ENCODE measurements around the gene KLK7. TPM values are rescaled to one million over a fixed set of nuclear protein-coding genes. Genes with fewer than 3 reads are reported as not detected.
"Not testable (repeated sequence)": the region's sequence is repeated elsewhere in the genome, so short reads cannot be mapped to it uniquely, and the experiment has no call there.

The KLK7 gene
- total RNA-seq, 1 donor from 2014 or later = not detected

DNA sequence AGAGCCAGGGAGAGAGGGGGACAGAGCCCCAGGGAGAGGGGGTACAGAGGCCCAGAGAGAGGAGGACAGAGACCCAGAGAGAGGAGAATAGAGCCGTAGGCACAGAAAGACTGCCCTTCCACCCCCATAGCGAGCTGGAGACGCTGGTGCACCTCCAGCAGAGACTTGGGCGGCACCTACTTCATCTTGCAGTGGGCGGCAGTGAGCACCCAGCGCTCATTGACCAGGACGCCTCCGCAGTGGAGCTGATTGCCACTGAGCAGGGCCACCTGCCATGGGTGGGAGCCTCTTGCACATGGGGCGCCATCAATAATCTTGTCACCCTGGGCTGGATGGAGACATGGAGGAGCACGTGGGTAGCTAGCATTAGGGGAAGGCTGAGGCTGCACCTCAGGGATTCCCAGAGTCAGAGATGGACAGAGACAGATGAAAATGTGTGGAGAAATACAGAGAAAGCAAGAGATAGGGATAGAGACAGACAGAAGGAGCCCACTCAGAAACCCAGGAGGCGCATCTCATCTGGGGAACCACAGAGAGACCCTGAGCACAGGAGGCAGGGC lies 2.0 kb downstream of the KLK7 start:
- Histone ChIP-seq H3K9ac (ENCODE audit: low read depth in 1 of 3, low read length in 3 of 3) (no peak overlapping the region), H3K27ac (ENCODE audit: low read depth, low read length) (no peak overlapping the region), H3K27me3 (ENCODE audit: control insufficient read depth in 3 of 3, insufficient read depth in 3 of 3, low read length in 3 of 3) (peaks cover 5 to 22% (median 6%) of the 10 kb centered on the region in 3 donors), H3K9me3 (ENCODE audit: control insufficient read depth in 3 of 3, low read length in 3 of 3) (peaks cover 0 to 3% (median 0%) of the 10 kb centered on the region in 3 donors), H3K4me3 (ENCODE audit: low read length in 3 of 3) (no peak overlapping the region), H3K36me3 (ENCODE audit: control insufficient read depth in 3 of 3, insufficient read depth in 3 of 3, low read length in 3 of 3) (no peaks in the 10 kb centered on the region), H3K4me1 (ENCODE audit: control insufficient read depth in 3 of 3, insufficient read depth in 3 of 3, low read length in 3 of 3) (no peaks in the 10 kb centered on the region)

DNA sequence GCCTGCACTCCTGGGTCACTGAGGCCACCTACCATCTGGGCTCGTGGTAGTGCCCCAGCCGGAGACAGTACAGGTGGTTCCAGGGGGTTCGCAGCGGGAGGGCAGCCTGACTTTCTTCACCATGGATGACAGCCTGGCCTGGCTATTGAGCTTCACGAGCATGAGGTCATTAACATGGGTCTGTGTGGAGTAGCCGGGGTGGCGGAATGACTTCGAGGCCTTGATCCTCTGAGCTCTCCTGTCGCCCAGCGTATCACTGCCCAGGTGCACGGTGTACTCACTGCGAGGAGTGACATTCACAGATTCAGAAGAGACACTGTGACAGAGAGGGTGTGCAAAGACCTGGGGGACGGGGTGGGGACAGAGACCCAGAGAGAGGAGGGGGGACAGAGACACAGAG lies 3.5 kb downstream of the KLK7 start:
- peaks cover 5 to 27% (median 6%) of the 10 kb centered on the region in 3 donors for H3K27me3 ChIP-seq (ENCODE audit: control insufficient read depth in 3 of 3, insufficient read depth in 3 of 3, low read length in 3 of 3)
- no peaks in the 10 kb centered on the region for H3K36me3 ChIP-seq (ENCODE audit: control insufficient read depth in 3 of 3, insufficient read depth in 3 of 3, low read length in 3 of 3)
- no peak overlapping the region for H3K9ac ChIP-seq (ENCODE audit: low read depth in 1 of 3, low read length in 3 of 3)
- no peak overlapping the region for H3K4me3 ChIP-seq (ENCODE audit: low read length in 3 of 3)
- no peak overlapping the region for H3K27ac ChIP-seq (ENCODE audit: low read depth, low read length)
- peaks cover 0 to 3% (median 0%) of the 10 kb centered on the region in 3 donors for H3K9me3 ChIP-seq (ENCODE audit: control insufficient read depth in 3 of 3, low read length in 3 of 3)
- H3K4me1 ChIP-seq (ENCODE audit: control insufficient read depth in 3 of 3, insufficient read depth in 3 of 3, low read length in 3 of 3) = no peaks in the 10 kb centered on the region

DNA sequence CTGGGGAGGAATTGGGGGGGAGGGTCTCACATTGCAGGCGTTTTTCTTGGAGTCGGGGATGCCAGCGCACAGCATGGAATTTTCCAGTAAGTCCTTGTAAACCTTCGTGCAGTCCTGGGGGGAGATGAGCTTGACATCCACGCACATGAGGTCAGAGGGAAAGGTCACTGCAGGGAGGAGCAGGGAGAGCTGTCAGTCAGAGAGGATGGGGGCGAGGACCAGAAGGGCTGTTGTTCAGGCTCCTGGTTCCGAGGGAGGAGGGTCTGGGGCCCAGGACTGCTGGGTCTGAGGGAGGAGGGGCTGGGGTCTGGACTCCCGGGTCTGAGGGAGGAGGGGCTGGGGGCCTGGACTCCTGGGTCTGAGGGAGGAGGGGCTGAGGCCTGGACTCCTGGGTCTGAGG lies 4.0 kb downstream of the KLK7 start:
- H3K9me3 ChIP-seq (ENCODE audit: control insufficient read depth in 3 of 3, low read length in 3 of 3) = peaks cover 0 to 3% (median 0%) of the 10 kb centered on the region in 3 donors
- no peak overlapping the region for H3K4me3 ChIP-seq (ENCODE audit: low read length in 3 of 3)
- H3K36me3 ChIP-seq (ENCODE audit: control insufficient read depth in 3 of 3, insufficient read depth in 3 of 3, low read length in 3 of 3) = no peaks in the 10 kb centered on the region
- H3K27me3 ChIP-seq (ENCODE audit: control insufficient read depth in 3 of 3, insufficient read depth in 3 of 3, low read length in 3 of 3) = peaks cover 5 to 27% (median 6%) of the 10 kb centered on the region in 3 donors
- H3K27ac ChIP-seq (ENCODE audit: low read depth, low read length) = no peak overlapping the region
- no peaks in the 10 kb centered on the region for H3K4me1 ChIP-seq (ENCODE audit: control insufficient read depth in 3 of 3, insufficient read depth in 3 of 3, low read length in 3 of 3)
- H3K9ac ChIP-seq (ENCODE audit: low read depth in 1 of 3, low read length in 3 of 3) = no peak overlapping the region

DNA sequence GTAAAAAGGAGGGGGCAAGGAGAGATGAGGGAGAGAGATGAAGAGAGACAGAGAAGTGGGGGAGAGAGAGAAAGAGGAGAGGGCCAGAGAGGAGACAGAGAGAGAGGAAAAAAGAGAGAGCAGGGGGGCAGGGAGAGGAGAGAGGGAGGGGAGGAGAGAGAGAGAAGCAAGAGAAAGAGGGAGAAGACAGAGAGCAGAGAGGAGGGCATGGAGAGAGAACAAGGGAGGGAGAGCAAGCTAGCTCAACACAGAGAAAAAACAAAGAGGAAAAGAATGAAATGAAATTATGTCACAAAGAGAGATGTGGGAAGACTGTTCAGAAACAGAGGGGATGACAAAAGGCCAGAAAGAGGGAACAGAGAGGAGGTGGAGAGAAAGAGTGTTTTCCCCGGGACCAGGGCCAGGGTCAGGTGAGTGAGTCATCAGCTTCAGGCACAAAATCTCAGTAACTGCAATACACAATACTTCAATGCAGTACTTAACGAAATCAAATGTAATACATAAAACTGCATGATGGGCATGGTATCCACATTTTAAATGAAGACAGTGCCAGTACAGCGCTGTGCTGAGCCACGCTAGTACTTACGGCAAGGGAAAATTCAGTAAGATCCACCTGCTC lies 4.8 kb downstream of the KLK7 start:
- Histone ChIP-seq H3K4me1 (ENCODE audit: control insufficient read depth in 3 of 3, insufficient read depth in 3 of 3, low read length in 3 of 3) (no peaks in the 10 kb centered on the region), H3K4me3 (ENCODE audit: low read length in 3 of 3) (no peak overlapping the region), H3K27ac (ENCODE audit: low read depth, low read length) (no peak overlapping the region), H3K9ac (ENCODE audit: low read depth in 1 of 3, low read length in 3 of 3) (no peak overlapping the region), H3K27me3 (ENCODE audit: control insufficient read depth in 3 of 3, insufficient read depth in 3 of 3, low read length in 3 of 3) (peaks cover 5 to 27% (median 6%) of the 10 kb centered on the region in 3 donors), H3K9me3 (ENCODE audit: control insufficient read depth in 3 of 3, low read length in 3 of 3) (peaks cover 0 to 3% (median 0%) of the 10 kb centered on the region in 3 donors), H3K36me3 (ENCODE audit: control insufficient read depth in 3 of 3, insufficient read depth in 3 of 3, low read length in 3 of 3) (no peaks in the 10 kb centered on the region)

DNA sequence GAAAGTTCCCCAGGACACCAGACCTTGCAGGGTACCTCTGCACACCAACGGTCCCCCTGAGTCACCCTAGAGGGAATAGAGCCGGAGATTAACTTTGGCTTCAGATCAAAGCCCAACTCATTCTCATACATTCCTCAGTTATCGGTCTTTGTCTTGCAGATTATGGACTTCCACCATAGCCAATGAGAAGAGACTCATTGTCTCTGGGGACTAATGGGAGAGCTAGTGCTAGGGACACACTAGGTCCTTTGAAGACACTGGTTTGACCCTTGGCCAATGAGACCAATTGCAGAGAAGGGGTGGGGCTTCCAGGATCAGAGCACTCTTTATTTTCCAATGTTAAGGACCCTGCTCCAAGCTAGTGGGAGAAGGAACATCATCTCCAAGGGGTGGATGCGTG lies 6.1 kb downstream of the KLK7 start:
- Histone ChIP-seq H3K27me3 (ENCODE audit: control insufficient read depth in 3 of 3, insufficient read depth in 3 of 3, low read length in 3 of 3) (peaks cover 5 to 27% (median 6%) of the 10 kb centered on the region in 3 donors), H3K27ac (ENCODE audit: low read depth, low read length) (no peak overlapping the region), H3K9ac (ENCODE audit: low read depth in 1 of 3, low read length in 3 of 3) (no peak overlapping the region), H3K4me1 (ENCODE audit: control insufficient read depth in 3 of 3, insufficient read depth in 3 of 3, low read length in 3 of 3) (no peaks in the 10 kb centered on the region), H3K36me3 (ENCODE audit: control insufficient read depth in 3 of 3, insufficient read depth in 3 of 3, low read length in 3 of 3) (no peaks in the 10 kb centered on the region), H3K4me3 (ENCODE audit: low read length in 3 of 3) (no peak overlapping the region), H3K9me3 (ENCODE audit: control insufficient read depth in 3 of 3, low read length in 3 of 3) (peaks cover 0 to 3% (median 0%) of the 10 kb centered on the region in 3 donors)

DNA sequence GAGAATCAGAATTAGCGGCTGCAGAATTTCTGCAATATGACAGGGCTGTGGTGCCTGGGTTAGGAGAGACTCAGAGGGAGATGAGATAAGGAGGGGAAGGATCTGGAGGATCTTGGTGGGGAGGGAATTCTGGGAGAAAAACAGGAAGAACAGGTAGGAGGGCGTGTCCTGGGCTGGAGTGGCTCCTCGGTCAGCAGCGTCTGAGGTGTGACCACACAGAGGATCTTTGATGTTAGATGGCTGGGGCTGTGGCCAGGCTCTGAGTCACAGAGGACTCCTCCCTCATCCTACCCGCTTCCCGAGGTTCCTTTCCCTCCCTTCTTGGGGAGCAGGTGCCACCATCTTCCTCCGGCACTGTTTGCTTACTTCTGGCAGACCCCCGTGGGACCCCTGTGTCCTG lies 8.0 kb downstream of the KLK7 start:
- peaks cover 0 to 23% (median 6%) of the 10 kb centered on the region in 3 donors for H3K27me3 ChIP-seq (ENCODE audit: control insufficient read depth in 3 of 3, insufficient read depth in 3 of 3, low read length in 3 of 3)

DNA sequence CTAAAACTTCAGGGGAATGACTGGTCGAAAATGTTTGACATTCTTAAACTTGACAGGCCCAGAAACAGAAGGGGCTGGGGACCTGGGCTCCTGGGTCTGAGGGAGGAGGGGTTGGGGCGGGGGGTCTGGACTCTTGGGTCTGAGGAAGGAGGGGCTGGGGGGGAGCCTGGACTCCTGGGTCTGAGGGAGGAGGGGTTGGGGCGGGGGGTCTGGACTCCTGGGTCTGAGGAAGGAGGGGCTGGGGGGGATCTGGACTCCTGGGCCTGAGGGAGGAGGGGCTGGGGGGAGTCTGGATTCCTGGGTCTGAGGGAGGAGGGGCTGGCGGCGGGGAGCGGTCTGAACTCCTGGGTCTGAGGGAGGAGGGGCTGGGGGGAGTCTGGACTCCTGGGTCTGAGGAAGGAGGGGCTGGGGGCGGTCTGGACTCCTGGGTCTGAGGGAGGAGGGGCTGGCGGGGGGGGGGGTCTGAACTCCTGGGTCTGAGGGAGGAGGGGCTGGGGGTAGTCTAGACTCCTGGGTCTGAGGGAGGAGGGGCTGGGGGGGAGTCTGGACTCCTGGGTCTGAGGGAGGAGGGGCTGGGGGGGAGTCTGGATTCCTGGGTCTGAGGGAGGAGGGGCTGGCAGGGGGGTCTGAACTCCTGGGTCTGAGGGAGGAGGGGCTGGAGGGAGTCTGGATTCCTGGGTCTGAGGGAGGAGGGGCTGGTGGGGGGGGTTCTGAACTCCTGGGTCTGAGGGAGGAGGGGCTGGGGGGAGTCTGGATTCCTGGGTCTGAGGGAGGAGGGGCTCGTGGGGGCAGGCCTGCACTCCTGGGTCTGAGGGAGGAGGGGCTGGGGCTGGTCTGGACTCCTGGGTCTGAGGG lies 8.8 kb downstream of the KLK7 start:
- Histone ChIP-seq H3K36me3 (ENCODE audit: control insufficient read depth in 3 of 3, insufficient read depth in 3 of 3, low read length in 3 of 3) (no peaks in the 10 kb centered on the region), H3K4me3 (ENCODE audit: low read length in 3 of 3) (no peak overlapping the region), H3K4me1 (ENCODE audit: control insufficient read depth in 3 of 3, insufficient read depth in 3 of 3, low read length in 3 of 3) (no peaks in the 10 kb centered on the region), H3K27ac (ENCODE audit: low read depth, low read length) (no peak overlapping the region), H3K27me3 (ENCODE audit: control insufficient read depth in 3 of 3, insufficient read depth in 3 of 3, low read length in 3 of 3) (peaks cover 0 to 25% (median 6%) of the 10 kb centered on the region in 3 donors), H3K9ac (ENCODE audit: low read depth in 1 of 3, low read length in 3 of 3) (no peak overlapping the region), H3K9me3 (ENCODE audit: control insufficient read depth in 3 of 3, low read length in 3 of 3) (peaks cover 0 to 3% (median 0%) of the 10 kb centered on the region in 3 donors)

More for the DNA sequence above, 8.0 kb downstream of the KLK7 start:
- no peaks in the 10 kb centered on the region for H3K36me3 ChIP-seq (ENCODE audit: control insufficient read depth in 3 of 3, insufficient read depth in 3 of 3, low read length in 3 of 3)
- H3K4me3 ChIP-seq (ENCODE audit: low read length in 3 of 3) = no peak overlapping the region
- no peak overlapping the region for H3K9ac ChIP-seq (ENCODE audit: low read depth in 1 of 3, low read length in 3 of 3)
- no peak overlapping the region for H3K27ac ChIP-seq (ENCODE audit: low read depth, low read length)
- H3K9me3 ChIP-seq (ENCODE audit: control insufficient read depth in 3 of 3, low read length in 3 of 3) = peaks cover 0 to 3% (median 0%) of the 10 kb centered on the region in 3 donors
- no peaks in the 10 kb centered on the region for H3K4me1 ChIP-seq (ENCODE audit: control insufficient read depth in 3 of 3, insufficient read depth in 3 of 3, low read length in 3 of 3)

DNA sequence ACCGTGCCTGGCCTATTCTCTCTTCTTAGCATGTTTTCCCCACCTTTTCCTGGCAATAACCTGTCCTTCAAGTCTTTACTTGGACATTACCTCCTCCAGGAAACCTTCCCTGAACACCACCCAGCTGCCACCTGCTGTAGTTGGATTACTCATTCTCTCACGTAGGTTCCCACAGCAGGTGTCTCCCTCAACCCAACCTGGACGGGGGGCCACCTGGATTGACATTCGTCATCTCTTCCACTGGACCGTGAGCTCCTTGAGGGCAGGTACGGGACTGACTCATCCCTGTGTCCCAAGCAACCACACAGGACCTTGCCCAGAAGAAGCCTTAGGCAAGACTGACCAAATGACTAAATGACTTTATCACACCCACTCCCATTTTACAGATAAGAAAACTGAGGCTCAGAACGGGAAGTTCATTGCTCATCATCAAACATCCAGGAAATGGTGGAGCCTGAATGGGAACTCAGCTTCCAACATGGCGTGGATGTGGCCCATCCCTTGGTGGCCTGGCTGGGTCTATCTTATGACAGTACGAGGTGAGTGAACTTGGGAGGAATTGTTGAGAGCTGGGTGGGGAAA lies 10.8 kb downstream of the KLK7 start:
- no peak overlapping the region for H3K27ac ChIP-seq (ENCODE audit: low read depth, low read length)
- H3K4me3 ChIP-seq (ENCODE audit: low read length in 3 of 3) = no peak overlapping the region
- H3K36me3 ChIP-seq (ENCODE audit: control insufficient read depth in 3 of 3, insufficient read depth in 3 of 3, low read length in 3 of 3) = no peaks in the 10 kb centered on the region
- H3K9ac ChIP-seq (ENCODE audit: low read depth in 1 of 3, low read length in 3 of 3) = no peak overlapping the region
- H3K9me3 ChIP-seq (ENCODE audit: control insufficient read depth in 3 of 3, low read length in 3 of 3) = peaks cover 0 to 3% (median 0%) of the 10 kb centered on the region in 3 donors
- H3K27me3 ChIP-seq (ENCODE audit: control insufficient read depth in 3 of 3, insufficient read depth in 3 of 3, low read length in 3 of 3) = peaks cover 4 to 26% (median 8%) of the 10 kb centered on the region in 3 donors
- no peaks in the 10 kb centered on the region for H3K4me1 ChIP-seq (ENCODE audit: control insufficient read depth in 3 of 3, insufficient read depth in 3 of 3, low read length in 3 of 3)

DNA sequence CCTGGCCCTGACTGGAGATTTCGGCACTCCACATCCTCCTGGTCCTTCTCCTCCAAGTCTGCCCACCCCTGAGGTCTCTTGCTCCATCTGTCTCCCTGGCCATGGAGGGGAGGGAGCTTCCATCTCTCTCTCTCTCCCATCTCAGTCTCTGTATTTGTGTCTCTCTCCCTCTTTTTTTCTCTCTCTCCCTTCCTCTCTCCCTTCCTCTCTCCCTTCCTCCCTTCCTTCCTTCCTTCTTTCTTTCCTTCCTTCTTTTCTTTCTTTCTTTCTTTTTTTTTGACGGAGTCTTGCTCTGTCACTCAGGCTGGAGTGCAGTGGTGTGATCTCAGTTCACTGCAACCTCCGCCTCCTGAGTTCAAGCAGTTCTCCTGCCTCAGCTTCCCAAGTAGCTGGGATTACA lies 13.9 kb downstream of the KLK7 start:
- H3K27ac ChIP-seq (ENCODE audit: low read depth, low read length); H3K4me1 ChIP-seq (ENCODE audit: control insufficient read depth in 3 of 3, insufficient read depth in 3 of 3, low read length in 3 of 3); H3K9ac ChIP-seq (ENCODE audit: low read depth in 1 of 3, low read length in 3 of 3); H3K36me3 ChIP-seq (ENCODE audit: control insufficient read depth in 3 of 3, insufficient read depth in 3 of 3, low read length in 3 of 3); H3K9me3 ChIP-seq (ENCODE audit: control insufficient read depth in 3 of 3, low read length in 3 of 3); H3K4me3 ChIP-seq (ENCODE audit: low read length in 3 of 3): not testable (repeated sequence)
- H3K27me3 ChIP-seq (ENCODE audit: control insufficient read depth in 3 of 3, insufficient read depth in 3 of 3, low read length in 3 of 3) = peaks cover 4 to 25% (median 7%) of the 10 kb centered on the region in 3 donors
